ENCODE measurements around the gene CYP39A1. TPM values are rescaled to one million over a fixed set of nuclear protein-coding genes. Genes with fewer than 3 reads are reported as not detected.

The CYP39A1 gene
- total and polyA plus RNA-seq, 2 of the 13 experiments (the other 11 are each of a cell fraction or from before 2014, with no cell fraction given) = 0.13 TPM; not detected in 1

DNA sequence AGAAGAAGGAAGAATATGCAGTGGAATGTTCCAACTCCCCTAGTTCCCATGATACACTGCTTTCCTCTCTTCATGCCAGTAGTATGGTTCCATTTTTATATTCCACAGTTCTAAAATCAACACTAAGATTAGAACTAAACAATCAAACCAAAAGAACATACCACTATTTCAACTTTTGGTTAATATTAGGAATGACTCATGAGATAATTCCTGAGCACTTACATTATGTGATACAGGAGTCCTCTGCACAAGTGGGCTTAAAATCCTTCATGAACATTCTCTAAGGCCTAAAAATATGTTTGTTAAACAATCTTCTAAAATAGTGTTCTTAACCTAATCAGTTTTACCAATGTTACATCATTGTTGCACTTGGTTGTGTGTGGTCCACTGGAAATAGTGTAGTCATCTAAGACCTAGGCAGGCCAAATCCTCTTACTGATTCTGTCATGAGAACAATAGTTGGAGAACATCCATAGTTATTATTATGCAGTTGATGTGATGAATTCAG is 131.1 kb downstream of the CYP39A1 start:
- no peak for ATAC-seq
- BruUV-seq (replicated peaks) = no TSS peak

More for the DNA sequence above, 131.1 kb downstream of the CYP39A1 start:
- DNase-seq (ENCODE audit: low spot score) (no peak), FAIRE-seq (no peak)
- no peak overlapping the region for H3K9ac ChIP-seq (ENCODE audit: insufficient read depth, low read depth, low read length)
- H3K9me3 ChIP-seq (ENCODE audit: low read length) = no peaks in the 10 kb centered on the region
- TF ChIP-seq, protein P1, sequence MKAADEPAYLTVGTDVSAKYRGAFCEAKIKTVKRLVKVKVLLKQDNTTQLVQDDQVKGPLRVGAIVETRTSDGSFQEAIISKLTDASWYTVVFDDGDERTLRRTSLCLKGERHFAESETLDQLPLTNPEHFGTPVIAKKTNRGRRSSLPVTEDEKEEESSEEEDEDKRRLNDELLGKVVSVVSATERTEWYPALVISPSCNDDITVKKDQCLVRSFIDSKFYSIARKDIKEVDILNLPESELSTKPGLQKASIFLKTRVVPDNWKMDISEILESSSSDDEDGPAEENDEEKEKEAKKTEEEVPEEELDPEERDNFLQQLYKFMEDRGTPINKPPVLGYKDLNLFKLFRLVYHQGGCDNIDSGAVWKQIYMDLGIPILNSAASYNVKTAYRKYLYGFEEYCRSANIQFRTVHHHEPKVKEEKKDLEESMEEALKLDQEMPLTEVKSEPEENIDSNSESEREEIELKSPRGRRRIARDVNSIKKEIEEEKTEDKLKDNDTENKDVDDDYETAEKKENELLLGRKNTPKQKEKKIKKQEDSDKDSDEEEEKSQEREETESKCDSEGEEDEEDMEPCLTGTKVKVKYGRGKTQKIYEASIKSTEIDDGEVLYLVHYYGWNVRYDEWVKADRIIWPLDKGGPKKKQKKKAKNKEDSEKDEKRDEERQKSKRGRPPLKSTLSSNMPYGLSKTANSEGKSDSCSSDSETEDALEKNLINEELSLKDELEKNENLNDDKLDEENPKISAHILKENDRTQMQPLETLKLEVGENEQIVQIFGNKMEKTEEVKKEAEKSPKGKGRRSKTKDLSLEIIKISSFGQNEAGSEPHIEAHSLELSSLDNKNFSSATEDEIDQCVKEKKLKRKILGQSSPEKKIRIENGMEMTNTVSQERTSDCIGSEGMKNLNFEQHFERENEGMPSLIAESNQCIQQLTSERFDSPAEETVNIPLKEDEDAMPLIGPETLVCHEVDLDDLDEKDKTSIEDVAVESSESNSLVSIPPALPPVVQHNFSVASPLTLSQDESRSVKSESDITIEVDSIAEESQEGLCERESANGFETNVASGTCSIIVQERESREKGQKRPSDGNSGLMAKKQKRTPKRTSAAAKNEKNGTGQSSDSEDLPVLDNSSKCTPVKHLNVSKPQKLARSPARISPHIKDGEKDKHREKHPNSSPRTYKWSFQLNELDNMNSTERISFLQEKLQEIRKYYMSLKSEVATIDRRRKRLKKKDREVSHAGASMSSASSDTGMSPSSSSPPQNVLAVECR (CRISPR knock-in tag; IDR thresholded peaks at IDR 0.05; ENCODE audit: borderline replicate concordance) = no peak
- TF ChIP-seq ZNF850 (CRISPR knock-in tag; conservative IDR thresholded peaks at IDR 0.05) (no peak), KDM4B (CRISPR knock-in tag; IDR thresholded peaks at IDR 0.05) (no peak), BCL6 (CRISPR knock-in tag; IDR thresholded peaks at IDR 0.05) (no peak), SMAD9 (CRISPR knock-in tag; IDR thresholded peaks at IDR 0.05) (no peak), ZNF607 (CRISPR knock-in tag; IDR thresholded peaks at IDR 0.05; ENCODE audit: borderline replicate concordance) (no peak)
- CTCF ChIA-PET (ENCODE audit: low intra/inter-chr PET ratio, low total read pairs) = no interaction called here
- H3K27me3 ChIP-seq (ENCODE audit: control insufficient read depth in 1 of 2, insufficient read depth in 2 of 2, low read length in 2 of 2) = no peaks in the 10 kb centered on the region
- POLR2A ChIA-PET = no interaction called here
- H3K4me2 ChIP-seq (ENCODE audit: low read depth, low read length) = no peak overlapping the region
- H3K79me2 ChIP-seq (ENCODE audit: insufficient read depth, low read length) = no peaks in the 10 kb centered on the region
- no peak overlapping the region for H2AFZ ChIP-seq (ENCODE audit: low read length)
- H3K4me3 ChIP-seq (replicated peaks in 1 of 3; ENCODE audit: insufficient read depth in 1 of 3, low read depth in 2 of 3, low read length in 3 of 3) = no peak overlapping the region
- no peaks in the 10 kb centered on the region for H3K36me3 ChIP-seq (replicated peaks in 1 of 2; ENCODE audit: control insufficient read depth in 1 of 2, insufficient read depth in 2 of 2, low read length in 2 of 2)
- intact Hi-C loops (cut with micrococcal nuclease; ENCODE audit: unreplicated experiment) = no loop called here
- H3K4me1 ChIP-seq (ENCODE audit: insufficient read depth, low read length) = no peaks in the 10 kb centered on the region
- H3K27ac ChIP-seq (ENCODE audit: extremely low read length, insufficient read depth, low read length) = no peak overlapping the region
- in situ Hi-C loops (cut with HindIII; ENCODE audit: extremely low pct_ligation_motif_present, low pct_unique_long_range_greater_than_20kb) = no loop called here
- no peaks in the 10 kb centered on the region for H4K20me1 ChIP-seq (ENCODE audit: insufficient read depth, low read length)

All from HepG2 (cell line).